Upper lobe of right lung (tissue), 1 donor: ENCODE measurements around the gene OXNAD1. TPM values are rescaled to one million over a fixed set of nuclear protein-coding genes. Genes with fewer than 3 reads are reported as not detected.
"Not testable (repeated sequence)": the region's sequence is repeated elsewhere in the genome, so short reads cannot be mapped to it uniquely, and the experiment has no call there.

Source experiments
- ATAC-seq: fragments of 200-7000 bp; cut with Tn5 transposase; one replicate; pipeline ENCODE4 v1.9.1; 2020; ENCODE audit warnings: mild to moderate bottlenecking, moderate library complexity
- DNase-seq: peaks from one replicate; pipeline ENCODE4 v3.0.0-alpha.2; 2020
- H3K27ac ChIP-seq: fragments of 200-600 bp; one replicate; pipeline ENCODE4 v1.8.0; 2022
- H3K27me3 ChIP-seq: fragments of 200-600 bp; one replicate; pipeline ENCODE4 v1.8.0; 2022; ENCODE audit warnings: mild to moderate bottlenecking
- H3K36me3 ChIP-seq: fragments of 200-600 bp; one replicate; pipeline ENCODE4 v1.8.0; 2022
- H3K4me1 ChIP-seq: fragments of 200-600 bp; one replicate; pipeline ENCODE4 v1.8.0; 2022
- H3K4me3 ChIP-seq: fragments of 200-600 bp; one replicate; pipeline ENCODE4 v1.8.0; 2022; ENCODE audit warnings: mild to moderate bottlenecking
- H3K9me3 ChIP-seq: fragments of 200-600 bp; one replicate; pipeline ENCODE4 v1.8.0; 2022
- CTCF ChIP-seq: fragments of 200-600 bp; IDR thresholded peaks from one replicate; pipeline ENCODE4 v1.8.0; 2022; ENCODE audit warnings: antibody characterized with exemption
- intact Hi-C: fragments of 100-400 bp; cut with DNase I; formaldehyde crosslinking; loops from one replicate; pipeline ENCODE4 v1.11.0; 2022
- total RNA-seq: library from RNA; stranded (reverse); fragmentation: NEBNext Ultra II Directional; extraction: Animal tissue kit (Norgen Biotek cat#: 25700); gene quantifications from one replicate; pipeline ENCODE4 v1.2.1, GENCODE V29; 2021
- donor health status: DM: no; HTN: yes; CAD: no; lungs with severe emphysema.

OXNAD1 gene
- total RNA-seq, 1 donor from 2014 or later, result 12.8 TPM

DNA sequence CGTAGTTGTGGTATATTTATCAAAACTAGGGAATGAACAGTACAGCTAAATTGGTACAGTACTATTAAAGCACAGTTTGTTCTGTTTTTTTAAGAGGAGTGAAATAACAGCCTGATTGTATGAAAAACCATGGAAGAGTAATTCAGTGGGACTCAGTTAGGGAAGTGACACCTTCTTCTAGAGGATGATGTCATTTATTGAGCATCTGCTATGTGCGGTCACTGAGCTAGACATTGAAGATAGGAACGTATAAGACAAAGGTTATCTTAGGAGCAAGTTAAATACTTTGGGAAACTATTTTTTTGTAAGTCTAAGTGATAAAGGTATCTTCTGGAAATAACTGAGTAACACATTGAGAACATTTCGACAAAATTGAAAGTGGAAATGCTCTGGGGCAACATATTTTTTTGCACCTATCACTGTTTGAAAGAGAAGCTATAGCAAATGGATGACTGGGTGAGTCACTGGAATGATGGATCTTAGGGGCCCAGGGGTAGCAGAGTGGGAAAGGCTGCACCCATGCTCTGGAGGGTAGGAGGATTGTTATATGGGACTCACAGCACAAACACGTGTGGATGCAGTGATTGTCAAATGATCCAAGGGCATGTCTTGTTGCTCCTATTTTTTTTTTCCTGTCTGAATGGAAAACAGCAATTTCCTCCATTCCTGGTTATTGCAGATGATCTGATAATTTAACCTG, 43.0 kb downstream of the OXNAD1 start:
- no peaks in the 10 kb centered on the region for H3K9me3 ChIP-seq
- DNase-seq (no peak), ATAC-seq (no peak)
- H3K36me3 ChIP-seq, result peaks cover 4% of the 10 kb centered on the region
- H3K27ac ChIP-seq, result no peak overlapping the region
- intact Hi-C loops, result no loop called here
- no peak for TF ChIP-seq CTCF
- H3K27me3 ChIP-seq, result no peaks in the 10 kb centered on the region
- no peak overlapping the region for H3K4me3 ChIP-seq
- H3K4me1 ChIP-seq, result peaks cover 20% of the 10 kb centered on the region

GRCh38 chr3:16308727-16309126, 43.7 kb downstream of the OXNAD1 start:
- no peak overlapping the region for H3K4me3 ChIP-seq
- H3K27ac ChIP-seq, result no peak overlapping the region
- intact Hi-C loops, result no loop called here
- no peak for TF ChIP-seq CTCF
- H3K27me3 ChIP-seq, result no peaks in the 10 kb centered on the region
- DNase-seq (no peak), ATAC-seq (no peak)
- peaks cover 8% of the 10 kb centered on the region for H3K36me3 ChIP-seq
- no peaks in the 10 kb centered on the region for H3K9me3 ChIP-seq
- H3K4me1 ChIP-seq, result peaks cover 13% of the 10 kb centered on the region

GRCh38 chr3:16309558-16309957, 44.5 kb downstream of the OXNAD1 start:
- Histone ChIP-seq H3K27ac (no peak overlapping the region), H3K36me3 (peaks cover 8% of the 10 kb centered on the region), H3K4me3 (no peak overlapping the region), H3K9me3 (no peaks in the 10 kb centered on the region), H3K4me1 (peaks cover 13% of the 10 kb centered on the region), H3K27me3 (no peaks in the 10 kb centered on the region)
- no peak for TF ChIP-seq CTCF
- intact Hi-C loops, result no loop called here
- DNase-seq (no peak), ATAC-seq (peak; percentile 57)

- H3K36me3 ChIP-seq, result peaks cover 15% of the 10 kb centered on the region
- intact Hi-C loops, result not testable (repeated sequence)
- H3K4me1 ChIP-seq, result peaks cover 13% of the 10 kb centered on the region
Measured at GRCh38 chr3:16310486-16310885, 45.5 kb downstream of the OXNAD1 start.

GRCh38 chr3:16311960-16312451, 47.0 kb downstream of the OXNAD1 start:
- Histone ChIP-seq H3K27ac (peak overlapping the region; percentile 48), H3K27me3 (no peaks in the 10 kb centered on the region), H3K4me1 (peaks cover 17% of the 10 kb centered on the region), H3K4me3 (no peak overlapping the region), H3K9me3 (no peaks in the 10 kb centered on the region), H3K36me3 (peaks cover 31% of the 10 kb centered on the region)
- TF ChIP-seq CTCF, result no peak
- intact Hi-C loops, result no loop called here
- peak; percentile 43 for ATAC-seq
- DNase-seq, result no peak

More at GRCh38 chr3:16310486-16310885, 45.5 kb downstream of the OXNAD1 start:
- not testable (repeated sequence) for H3K27me3 ChIP-seq, DNase-seq, ATAC-seq, H3K4me3 ChIP-seq, H3K27ac ChIP-seq, H3K9me3 ChIP-seq

DNA sequence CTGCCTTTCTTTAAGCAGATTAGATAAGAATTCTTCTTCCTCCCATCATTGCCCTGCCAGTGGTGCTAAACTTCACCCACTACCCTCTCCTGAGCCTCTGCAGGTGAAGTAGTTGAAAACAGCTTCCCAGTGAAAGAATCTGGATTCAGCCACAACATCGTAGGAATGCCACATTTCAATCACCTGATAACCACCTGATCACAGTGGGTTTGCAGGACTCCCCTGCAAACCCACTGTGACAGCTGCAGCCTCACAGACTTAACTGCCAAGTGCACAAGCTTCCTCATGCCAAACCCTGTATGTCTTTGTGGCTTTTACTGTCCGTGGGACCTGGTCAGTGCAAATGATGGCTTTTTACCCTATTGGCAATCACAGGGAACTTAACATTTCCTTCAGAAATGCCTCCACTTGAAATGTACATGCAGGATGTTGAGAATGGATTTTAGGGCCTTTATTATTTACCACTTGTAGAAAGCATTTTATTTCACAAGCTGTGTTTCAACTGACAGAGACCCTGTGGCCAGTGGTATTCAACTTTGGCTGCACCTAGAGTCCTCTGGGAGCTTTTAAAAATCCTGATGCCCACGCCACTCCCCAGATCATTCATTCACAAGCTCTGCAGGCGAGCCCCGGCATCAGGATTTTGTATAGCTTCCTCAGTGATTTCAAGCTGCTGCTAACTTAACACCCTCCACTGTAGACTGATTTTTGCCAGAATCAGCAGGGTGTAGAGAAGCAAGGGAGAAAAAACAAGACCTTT, 49.1 kb downstream of the OXNAD1 start:
- Histone ChIP-seq H3K27ac (no peak overlapping the region), H3K4me1 (peaks cover 17% of the 10 kb centered on the region), H3K9me3 (no peaks in the 10 kb centered on the region), H3K27me3 (no peaks in the 10 kb centered on the region), H3K4me3 (no peak overlapping the region), H3K36me3 (peaks cover 35% of the 10 kb centered on the region)
- no peak for DNase-seq
- no peak for ATAC-seq
- no peak for TF ChIP-seq CTCF
- intact Hi-C loops, result no loop called here
